SK-N-SH (cell line): ENCODE data around the gene CAD.

Source experiments
- CTCF ChIP-seq: fragments of 200-600 bp; sonication (generic); IDR thresholded peaks from 2 replicates; pipeline ENCODE4 v1.6.1; 2017; ENCODE audit warnings: antibody characterized with exemption, mild to moderate bottlenecking, moderate library complexity
- POLR2AphosphoS5 ChIP-seq: IDR thresholded peaks from 2 replicates; pipeline ENCODE4 v1.6.1; 2012; ENCODE audit warnings: low read depth, low read length

- TF ChIP-seq POLR2AphosphoS5 (no peak), CTCF (no peak)
Measured at GRCh38 chr2:27209621-27210401, 7.4 kb upstream of the CAD start.
